DMS153 treated with DMSO at 0.1 percent for 48 hours (cell line): ENCODE data around the gene NUBPL.
"Not testable (repeated sequence)": the region's sequence is repeated elsewhere in the genome, so short reads cannot be mapped to it uniquely, and the experiment has no call there.

ENCODE experiments used
- DNase-seq: peaks from one replicate; lab custom pipeline; 2025; ENCODE audit not compliant: unreplicated experiment; lab: John Stamatoyannopoulos, UW

NUBPL gene

GRCh38 chr14:31868096-31868495 lies 306.9 kb downstream of the NUBPL start:
- not testable (repeated sequence) for DNase-seq

GRCh38 chr14:31876741-31877140 lies 315.5 kb downstream of the NUBPL start:
- DNase-seq = no peak

- no peak for DNase-seq
These were observed 316.1 kb downstream of the NUBPL start for GRCh38 chr14:31877255-31877798.

GRCh38 chr14:31879661-31880348 lies 318.6 kb downstream of the NUBPL start:
- no peak for DNase-seq

- no peak for DNase-seq
These were observed 319.7 kb downstream of the NUBPL start for GRCh38 chr14:31880935-31881334.

- no peak for DNase-seq
These were observed 320.5 kb downstream of the NUBPL start for GRCh38 chr14:31881531-31882310.

GRCh38 chr14:31884238-31884637 lies 323.0 kb downstream of the NUBPL start:
- no peak for DNase-seq

GRCh38 chr14:31884776-31885379 lies 323.7 kb downstream of the NUBPL start:
- no peak for DNase-seq

GRCh38 chr14:31886156-31886835 lies 325.1 kb downstream of the NUBPL start:
- DNase-seq = no peak

- no peak for DNase-seq
These were observed 326.9 kb downstream of the NUBPL start for GRCh38 chr14:31887929-31888580.

- no peak for DNase-seq
These were observed 328.1 kb downstream of the NUBPL start for GRCh38 chr14:31889297-31889696.

- not testable (repeated sequence) for DNase-seq
These were observed 329.0 kb downstream of the NUBPL start for GRCh38 chr14:31890202-31890601.

- DNase-seq = peak; percentile 39
These were observed 332.1 kb downstream of the NUBPL start for GRCh38 chr14:31893221-31893757.

- no peak for DNase-seq
These were observed 333.1 kb downstream of the NUBPL start for GRCh38 chr14:31894351-31894750.

GRCh38 chr14:31895206-31895605 lies 334.0 kb downstream of the NUBPL start:
- no peak for DNase-seq

GRCh38 chr14:31895646-31896045 lies 334.4 kb downstream of the NUBPL start:
- no peak for DNase-seq

GRCh38 chr14:31897581-31898186 lies 336.5 kb downstream of the NUBPL start:
- no peak for DNase-seq

- DNase-seq = no peak
These were observed 337.8 kb downstream of the NUBPL start for GRCh38 chr14:31898838-31899528.

- DNase-seq = no peak
These were observed 340.8 kb downstream of the NUBPL start for GRCh38 chr14:31902002-31902401.
